ENCODE data around the gene ATM.
"Not testable (repeated sequence)": the region's sequence is repeated elsewhere in the genome, so short reads cannot be mapped to it uniquely, and the experiment has no call there.

ATM gene

GRCh38 chr11:108286956-108287355, 64.1 kb downstream of the ATM start:
- H3K4me3 ChIP-seq (ENCODE audit: low read length), result no peak overlapping the region
- TF ChIP-seq ZNF274 (IDR thresholded peaks at IDR 0.05; ENCODE audit: low read depth, low read length), result no peak

GRCh38 chr11:108289066-108289465, 66.2 kb downstream of the ATM start:
- H3K4me3 ChIP-seq (ENCODE audit: low read length), result not testable (repeated sequence)

DNA sequence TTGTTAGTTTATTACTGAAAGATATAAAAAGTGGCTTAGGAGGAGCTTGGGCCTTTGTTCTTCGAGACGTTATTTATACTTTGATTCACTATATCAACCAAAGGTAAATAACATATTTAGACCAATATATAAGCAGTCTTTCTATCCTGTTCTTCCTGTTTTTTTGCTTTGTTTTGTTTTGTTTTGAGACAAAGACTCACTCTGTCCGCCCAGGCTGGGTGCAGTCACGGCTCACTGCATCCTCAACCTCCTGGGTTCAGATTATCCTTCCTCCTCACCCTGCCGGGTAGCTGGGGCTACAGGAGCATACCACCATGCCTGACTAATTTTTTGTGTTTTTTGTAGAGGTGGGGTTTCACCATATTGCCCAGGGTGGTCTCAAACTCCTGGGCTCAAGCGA, 66.8 kb downstream of the ATM start:
- no peak for TF ChIP-seq ZNF274 (IDR thresholded peaks at IDR 0.05; ENCODE audit: low read depth, low read length)
- no peak overlapping the region for H3K4me3 ChIP-seq (ENCODE audit: low read length)

DNA sequence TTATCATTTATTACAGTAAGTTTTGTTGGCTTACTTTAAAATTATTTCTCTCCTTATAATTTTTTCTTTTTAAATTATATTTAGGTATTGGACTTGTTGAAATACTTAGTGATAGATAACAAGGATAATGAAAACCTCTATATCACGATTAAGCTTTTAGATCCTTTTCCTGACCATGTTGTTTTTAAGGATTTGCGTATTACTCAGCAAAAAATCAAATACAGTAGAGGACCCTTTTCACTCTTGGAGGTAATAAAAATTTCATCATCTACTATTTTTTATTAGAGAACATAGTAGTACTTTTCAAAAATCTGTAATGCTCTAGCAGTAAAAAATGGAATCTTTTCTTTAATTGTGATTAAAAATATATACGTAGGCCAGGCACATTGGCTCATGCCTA, 70.4 kb downstream of the ATM start:
- TF ChIP-seq ZNF274 (IDR thresholded peaks at IDR 0.05; ENCODE audit: low read depth, low read length), result no peak
- H3K4me3 ChIP-seq (ENCODE audit: low read length), result no peak overlapping the region

GRCh38 chr11:108302121-108302785, 79.4 kb downstream of the ATM start:
- TF ChIP-seq ZNF274 (IDR thresholded peaks at IDR 0.05; ENCODE audit: low read depth, low read length), result no peak
- H3K4me3 ChIP-seq (ENCODE audit: low read length), result no peak overlapping the region

- no peak overlapping the region for H3K4me3 ChIP-seq (ENCODE audit: low read length)
- no peak for TF ChIP-seq ZNF274 (IDR thresholded peaks at IDR 0.05; ENCODE audit: low read depth, low read length)
Observed at GRCh38 chr11:108307751-108308150, 84.9 kb downstream of the ATM start.

DNA sequence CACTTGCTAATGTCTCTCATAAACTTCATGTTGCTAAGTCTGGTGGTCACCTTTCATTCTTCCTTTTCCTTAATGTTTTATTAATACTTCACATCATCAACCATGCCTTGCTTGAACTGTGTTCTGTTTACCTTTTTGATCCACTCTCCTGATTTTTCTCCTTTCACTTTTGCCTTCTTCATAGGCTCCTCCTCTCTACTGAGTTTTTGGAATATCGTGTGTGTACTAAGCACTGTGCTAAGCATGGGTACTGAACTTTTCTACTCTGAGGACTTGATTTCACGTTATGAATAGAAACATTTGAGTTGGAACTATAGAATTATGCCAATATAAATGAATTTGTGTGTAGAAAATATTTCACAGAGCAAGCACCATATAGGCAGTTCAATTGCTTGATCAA, 90.6 kb downstream of the ATM start:
- H3K4me3 ChIP-seq (ENCODE audit: low read length), result no peak overlapping the region
- no peak for TF ChIP-seq ZNF274 (IDR thresholded peaks at IDR 0.05; ENCODE audit: low read depth, low read length)

- no peak overlapping the region for H3K4me3 ChIP-seq (ENCODE audit: low read length)
- no peak for TF ChIP-seq ZNF274 (IDR thresholded peaks at IDR 0.05; ENCODE audit: low read depth, low read length)
Observed at GRCh38 chr11:108316061-108316460, 93.2 kb downstream of the ATM start.

DNA sequence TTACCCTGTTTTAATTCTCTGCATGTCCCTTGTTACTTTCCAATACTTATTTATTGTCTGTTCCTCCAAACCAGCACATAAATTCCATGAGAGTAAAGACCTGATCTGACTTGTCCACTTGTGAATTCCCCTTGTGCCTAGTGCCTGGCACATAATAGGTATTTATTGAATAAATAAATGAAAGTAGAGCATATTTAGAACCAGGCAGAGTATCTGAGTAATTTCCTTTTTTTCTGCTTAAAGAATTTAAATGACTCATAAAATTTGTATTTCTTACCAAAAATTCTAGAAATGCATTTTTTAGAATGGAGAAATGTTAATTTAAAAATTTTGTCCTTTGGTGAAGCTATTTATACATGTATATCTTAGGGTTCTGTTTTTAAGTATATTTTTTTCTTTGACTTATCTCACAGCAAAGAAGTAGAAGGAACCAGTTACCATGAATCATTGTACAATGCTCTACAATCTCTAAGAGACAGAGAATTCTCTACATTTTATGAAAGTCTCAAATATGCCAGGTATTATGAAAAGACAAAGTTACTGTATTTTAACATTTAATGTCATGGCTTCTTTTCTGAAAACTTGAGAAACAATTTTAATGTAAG, 96.8 kb downstream of the ATM start:
- TF ChIP-seq ZNF274 (IDR thresholded peaks at IDR 0.05; ENCODE audit: low read depth, low read length), result no peak
- no peak overlapping the region for H3K4me3 ChIP-seq (ENCODE audit: low read length)

DNA sequence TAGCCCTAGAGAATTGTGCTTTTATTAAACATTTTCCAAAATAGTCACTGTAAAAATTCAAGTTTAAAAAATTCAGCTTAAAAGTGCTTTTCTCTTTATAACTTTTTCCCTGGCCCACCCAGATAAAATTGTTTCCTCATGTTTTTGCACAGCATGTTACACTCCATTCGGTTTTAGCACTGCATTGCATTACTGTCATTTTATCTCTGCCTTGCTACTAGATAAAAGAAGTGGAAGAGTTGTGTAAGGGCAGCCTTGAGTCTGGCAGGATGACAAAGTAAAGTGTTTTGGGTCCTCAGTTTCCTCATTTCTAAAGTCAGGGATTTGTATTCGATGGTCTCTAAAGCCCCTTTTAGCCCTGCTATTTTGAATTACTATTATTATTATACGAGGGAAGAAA, 99.8 kb downstream of the ATM start:
- H3K4me3 ChIP-seq (ENCODE audit: low read length), result no peak overlapping the region
- no peak for TF ChIP-seq ZNF274 (IDR thresholded peaks at IDR 0.05; ENCODE audit: low read depth, low read length)

- no peak overlapping the region for H3K4me3 ChIP-seq (ENCODE audit: low read length)
- TF ChIP-seq ZNF274 (IDR thresholded peaks at IDR 0.05; ENCODE audit: low read depth, low read length), result no peak
Observed at GRCh38 chr11:108324587-108324986, 101.7 kb downstream of the ATM start.

DNA sequence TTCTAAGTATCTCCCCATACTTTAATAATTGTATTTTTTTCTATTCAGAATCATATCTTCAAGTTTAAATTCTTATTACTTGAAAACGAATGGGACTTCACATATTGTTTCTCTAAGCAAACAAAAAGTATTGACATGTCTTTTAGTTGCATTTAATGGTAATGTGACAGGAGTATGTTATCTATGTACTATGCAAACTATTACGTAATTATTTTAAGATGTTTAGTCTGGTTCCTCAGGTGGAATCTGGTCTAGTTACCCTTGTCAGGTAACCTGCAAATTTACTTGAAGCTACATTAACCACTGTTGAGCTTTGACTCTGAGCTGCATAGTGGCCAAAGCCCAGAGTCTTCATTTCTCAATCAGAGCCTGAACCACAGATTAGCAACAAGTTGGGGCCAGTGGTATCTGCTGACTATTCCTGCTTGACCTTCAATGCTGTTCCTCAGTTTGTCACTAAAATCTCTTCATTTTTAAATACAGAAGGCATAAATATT, 110.6 kb downstream of the ATM start:
- no peak overlapping the region for H3K4me3 ChIP-seq (ENCODE audit: low read length)
- no peak for TF ChIP-seq ZNF274 (IDR thresholded peaks at IDR 0.05; ENCODE audit: low read depth, low read length)

DNA sequence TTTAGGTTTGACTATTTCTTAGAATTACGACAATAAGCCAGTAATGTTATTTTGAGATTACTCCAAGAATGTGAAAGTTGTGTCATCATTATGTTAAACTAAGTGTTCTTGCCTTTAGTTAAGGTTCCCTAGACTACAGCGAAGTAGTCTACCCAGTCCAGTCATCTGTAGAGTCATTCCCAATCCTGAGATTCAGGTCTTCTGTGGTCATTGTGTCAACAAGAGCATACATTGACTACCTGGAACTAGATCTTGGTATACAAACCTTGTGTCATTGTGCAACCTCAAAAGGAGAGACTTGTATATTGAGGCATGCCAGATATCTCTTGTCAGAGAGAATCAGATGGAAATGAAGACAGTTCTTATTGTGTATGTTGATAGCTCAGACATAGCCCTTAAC, 115.9 kb downstream of the ATM start:
- TF ChIP-seq ZNF274 (IDR thresholded peaks at IDR 0.05; ENCODE audit: low read depth, low read length), result no peak
- no peak overlapping the region for H3K4me3 ChIP-seq (ENCODE audit: low read length)

DNA sequence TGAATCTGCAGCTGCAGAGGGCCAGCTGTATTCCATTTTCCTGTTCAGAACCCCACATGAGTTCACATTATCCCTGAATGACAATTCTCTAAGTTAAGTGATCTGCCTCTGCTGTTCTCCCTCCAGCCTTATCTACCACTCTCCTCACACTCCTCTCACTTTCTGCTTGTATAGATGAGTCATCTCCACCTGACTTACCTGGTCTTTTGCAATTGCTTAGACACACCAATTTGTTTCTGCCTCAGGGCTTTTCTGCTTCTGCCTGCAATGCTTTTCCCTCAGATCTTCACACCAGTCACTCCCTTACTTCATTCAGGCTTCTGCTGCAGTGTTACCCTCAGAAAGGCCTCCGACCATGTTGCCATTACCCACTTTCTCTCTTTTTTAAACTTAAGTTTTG, 118.1 kb downstream of the ATM start:
- no peak for TF ChIP-seq ZNF274 (IDR thresholded peaks at IDR 0.05; ENCODE audit: low read depth, low read length)
- H3K4me3 ChIP-seq (ENCODE audit: low read length), result no peak overlapping the region

DNA sequence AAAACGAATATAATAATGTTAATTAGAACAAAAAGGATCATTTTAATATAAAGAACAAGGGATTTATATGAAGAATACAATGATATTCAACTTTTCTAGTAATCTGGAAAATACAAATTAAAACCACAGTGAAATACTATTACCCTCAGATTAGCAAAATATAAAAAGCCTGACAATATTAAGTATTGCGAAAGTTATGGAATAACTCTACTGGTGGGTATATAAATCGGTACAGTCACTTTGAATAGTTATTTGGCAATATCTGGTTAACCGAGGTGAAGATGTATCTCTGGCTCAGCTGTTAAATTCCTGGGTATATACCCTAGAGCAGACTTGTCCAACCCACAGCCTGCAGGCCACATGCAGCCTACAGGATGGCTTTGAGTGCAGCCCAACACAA, 118.8 kb downstream of the ATM start:
- TF ChIP-seq ZNF274 (IDR thresholded peaks at IDR 0.05; ENCODE audit: low read depth, low read length), result no peak

DNA sequence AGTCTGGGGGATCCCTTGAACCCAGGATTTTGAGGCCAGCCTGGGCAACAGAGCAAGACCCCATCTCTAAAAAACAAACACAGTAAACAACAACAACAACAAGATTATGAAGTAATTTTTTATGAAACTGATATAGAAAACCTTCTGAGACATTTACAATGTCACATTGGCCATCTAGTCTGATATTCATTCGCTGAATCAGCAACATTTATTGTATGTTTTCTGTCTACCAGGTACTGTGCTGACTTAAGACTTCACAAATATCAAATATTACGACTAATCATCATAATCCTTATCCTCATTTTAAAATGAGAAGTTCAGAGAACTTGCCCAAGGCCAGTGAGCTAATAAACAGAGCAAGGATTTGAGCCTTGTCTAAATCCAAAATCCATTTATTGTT, 120.8 kb downstream of the ATM start:
- no peak overlapping the region for H3K4me3 ChIP-seq (ENCODE audit: low read length)

More for the DNA sequence above, 118.8 kb downstream of the ATM start:
- no peak overlapping the region for H3K4me3 ChIP-seq (ENCODE audit: low read length)

More for the DNA sequence above, 120.8 kb downstream of the ATM start:
- no peak for TF ChIP-seq ZNF274 (IDR thresholded peaks at IDR 0.05; ENCODE audit: low read depth, low read length)
